Trophoblast cell (in vitro differentiated cells and primary cell): ENCODE results near the gene KCNQ2.

Experiments used
- DNase-seq, 2 donors: peaks; one replicate each; pipeline ENCODE4 v3.0.0-alpha.2; 2016
- H2AFZ ChIP-seq: 2 replicates; pipeline ENCODE4 v1.6.1; 2013; ENCODE audit warnings: low read length, moderate library complexity, mild to moderate bottlenecking; ENCODE audit not compliant: insufficient read depth, poor library complexity
- H2AK5ac ChIP-seq: 2 replicates; pipeline ENCODE4 v1.6.1; 2013; ENCODE audit warnings: mild to moderate bottlenecking, low read length
- H2BK120ac ChIP-seq: 2 replicates; pipeline ENCODE4 v1.6.1; 2013; ENCODE audit warnings: low read length, mild to moderate bottlenecking, moderate library complexity; ENCODE audit not compliant: insufficient read depth, poor library complexity
- H2BK12ac ChIP-seq: 2 replicates; pipeline ENCODE4 v1.6.1; 2013; ENCODE audit warnings: mild to moderate bottlenecking, low read length, moderate library complexity
- H2BK5ac ChIP-seq: 2 replicates; pipeline ENCODE4 v1.6.1; 2013; ENCODE audit warnings: low read length, low read depth, moderate library complexity, mild to moderate bottlenecking; ENCODE audit not compliant: poor library complexity
- H3K14ac ChIP-seq: 2 replicates; pipeline ENCODE4 v1.6.1; 2013; ENCODE audit warnings: mild to moderate bottlenecking, low read length
- H3K18ac ChIP-seq: 2 replicates; pipeline ENCODE4 v1.6.1; 2013; ENCODE audit warnings: mild to moderate bottlenecking, low read length
- H3K23ac ChIP-seq: 2 replicates; pipeline ENCODE4 v1.6.1; 2013; ENCODE audit warnings: low read length
- H3K27ac ChIP-seq: 2 replicates; pipeline ENCODE4 v1.5.1; 2013; ENCODE audit warnings: low read depth, mild to moderate bottlenecking, inconsistent platforms, low read length, moderate library complexity
- H3K27me3 ChIP-seq: 2 replicates; pipeline ENCODE4 v1.6.1; 2013; ENCODE audit warnings: inconsistent platforms, mild to moderate bottlenecking, low read length, moderate library complexity; ENCODE audit not compliant: insufficient read depth
- H3K36me3 ChIP-seq, 2 experiments: 1 replicate in 1 of 2; 2 replicates in 1 of 2; pipeline ENCODE4 v1.6.1; 2013; ENCODE audit warnings: low read length in 2 of 2, mild to moderate bottlenecking in 2 of 2, moderate library complexity in 1 of 2; ENCODE audit not compliant: insufficient read depth in 2 of 2, control insufficient read depth in 1 of 2
- H3K4ac ChIP-seq: 2 replicates; pipeline ENCODE4 v1.6.1; 2013; ENCODE audit warnings: low read depth, mild to moderate bottlenecking, low read length, moderate library complexity
- H3K4me1 ChIP-seq, 2 experiments: 1 replicate in 1 of 2; 2 replicates in 1 of 2; pipeline ENCODE4 v1.6.1; 2013; ENCODE audit warnings: low read length in 2 of 2, mild to moderate bottlenecking in 2 of 2, moderate library complexity in 1 of 2; ENCODE audit not compliant: insufficient read depth in 2 of 2, control insufficient read depth in 1 of 2
- H3K4me2 ChIP-seq: 2 replicates; pipeline ENCODE4 v1.6.1; 2013; ENCODE audit warnings: inconsistent platforms, mild to moderate bottlenecking, low read length, moderate library complexity
- H3K4me3 ChIP-seq: 2 replicates; pipeline ENCODE4 v1.5.1; 2013; ENCODE audit warnings: mild to moderate bottlenecking, low read depth, low read length, inconsistent platforms
- H3K79me1 ChIP-seq: one replicate; pipeline ENCODE4 v1.6.1; 2013; ENCODE audit warnings: low read length
- H3K79me2 ChIP-seq: 2 replicates; pipeline ENCODE4 v1.6.1; 2013; ENCODE audit warnings: low read length, mild to moderate bottlenecking; ENCODE audit not compliant: control insufficient read depth, insufficient read depth, poor library complexity
- H3K9ac ChIP-seq: 2 replicates; pipeline ENCODE4 v1.6.1; 2013; ENCODE audit warnings: mild to moderate bottlenecking, low read length
- H3K9me3 ChIP-seq: 2 replicates; pipeline ENCODE4 v1.6.1; 2013; ENCODE audit warnings: low read depth, mild to moderate bottlenecking, control low read depth, inconsistent platforms, low read length; ENCODE audit not compliant: insufficient read depth
- H4K12ac ChIP-seq: 2 replicates; pipeline ENCODE4 v1.6.1; 2013; ENCODE audit warnings: low read depth, mild to moderate bottlenecking, low read length, moderate library complexity
- H4K8ac ChIP-seq: 2 replicates; pipeline ENCODE4 v1.6.1; 2013; ENCODE audit warnings: low read depth, mild to moderate bottlenecking, low read length, moderate library complexity
- H4K91ac ChIP-seq: one replicate; pipeline ENCODE4 v1.6.1; 2013; ENCODE audit warnings: low read depth, mild to moderate bottlenecking, low read length, moderate library complexity
- WGBS: extraction: QIAGEN DNeasy Blood & Tissue Kit; methylation state at CpG from one replicate; pipeline ENCODE4 v1.1.7; 2013; ENCODE audit warnings: missing lambda C conversion rate; ENCODE audit not compliant: insufficient read length, insufficient coverage; ENCODE audit errors: extremely low coverage; 5-methylcytosine and 5-hydroxymethylcytosine counted together

Gene KCNQ2

DNA sequence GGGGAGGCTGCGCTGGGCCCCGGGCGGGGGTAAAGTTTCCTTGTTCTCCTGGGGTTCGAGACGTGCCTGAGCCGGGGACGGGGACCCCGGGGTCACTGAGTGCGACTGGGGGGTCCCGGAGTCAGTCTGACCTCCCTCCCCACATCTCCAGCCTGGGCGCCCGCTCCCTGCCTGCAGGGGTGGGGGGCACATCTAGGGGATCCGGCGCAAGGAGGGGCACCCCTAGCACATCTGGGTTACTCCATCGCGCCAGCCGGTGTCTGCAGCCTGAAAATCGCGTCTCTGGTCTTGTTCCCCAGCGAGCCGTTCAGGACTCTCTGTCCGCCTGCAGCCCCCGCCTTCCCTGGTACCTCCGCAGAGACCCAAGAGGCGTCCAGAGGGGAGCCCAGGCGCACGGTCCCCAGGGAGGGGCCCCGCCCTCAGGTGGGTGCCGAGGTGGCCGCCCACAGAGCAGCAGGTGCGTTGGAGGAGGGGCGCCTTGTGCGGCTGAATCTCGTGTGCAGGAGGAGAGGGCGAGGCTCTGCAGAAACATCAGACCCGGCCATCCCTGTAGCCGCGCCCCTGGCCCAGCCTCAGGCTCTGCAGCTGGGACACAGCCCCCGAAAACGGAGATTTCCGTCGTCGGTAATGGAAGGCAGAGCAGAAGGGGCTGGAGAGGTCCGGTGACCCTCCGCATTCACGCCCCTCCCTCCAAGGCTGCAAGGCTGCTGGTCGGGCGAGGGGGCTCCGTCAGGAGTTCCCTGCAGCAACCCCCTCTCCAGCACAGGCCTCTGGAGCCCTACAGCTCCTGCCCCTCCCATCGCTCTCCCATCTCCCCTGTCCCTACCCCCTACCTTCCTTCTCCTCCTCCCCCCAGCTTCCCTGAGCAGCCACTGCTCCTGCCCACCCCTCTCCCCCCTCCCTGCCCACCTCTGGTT is 110.7 kb downstream of the KCNQ2 start:
- Histone ChIP-seq H3K23ac (no peak overlapping the region), H3K27ac (no peak overlapping the region), H3K4me2 (no peak overlapping the region), H4K8ac (no peak overlapping the region), H2BK120ac (no peak overlapping the region), H3K4ac (no peak overlapping the region), H3K4me1 (no peaks in the 10 kb centered on the region), H3K79me2 (no peaks in the 10 kb centered on the region), H2BK5ac (no peak overlapping the region), H4K91ac (no peak overlapping the region), H2BK12ac (no peak overlapping the region), H3K14ac (no peak overlapping the region), H3K4me3 (no peak overlapping the region), H2AFZ (no peak overlapping the region), H2AK5ac (no peak overlapping the region), H3K18ac (no peak overlapping the region), H3K9ac (no peak overlapping the region), H4K12ac (no peak overlapping the region), H3K36me3 (no peaks in the 10 kb centered on the region), H3K27me3 (peaks cover 20% of the 10 kb centered on the region), H3K9me3 (peaks cover 10% of the 10 kb centered on the region), H3K79me1 (no peaks in the 10 kb centered on the region)
- no peak for DNase-seq
- no CpG with 5 or more reads among the region's 50 CpGs for WGBS

DNA sequence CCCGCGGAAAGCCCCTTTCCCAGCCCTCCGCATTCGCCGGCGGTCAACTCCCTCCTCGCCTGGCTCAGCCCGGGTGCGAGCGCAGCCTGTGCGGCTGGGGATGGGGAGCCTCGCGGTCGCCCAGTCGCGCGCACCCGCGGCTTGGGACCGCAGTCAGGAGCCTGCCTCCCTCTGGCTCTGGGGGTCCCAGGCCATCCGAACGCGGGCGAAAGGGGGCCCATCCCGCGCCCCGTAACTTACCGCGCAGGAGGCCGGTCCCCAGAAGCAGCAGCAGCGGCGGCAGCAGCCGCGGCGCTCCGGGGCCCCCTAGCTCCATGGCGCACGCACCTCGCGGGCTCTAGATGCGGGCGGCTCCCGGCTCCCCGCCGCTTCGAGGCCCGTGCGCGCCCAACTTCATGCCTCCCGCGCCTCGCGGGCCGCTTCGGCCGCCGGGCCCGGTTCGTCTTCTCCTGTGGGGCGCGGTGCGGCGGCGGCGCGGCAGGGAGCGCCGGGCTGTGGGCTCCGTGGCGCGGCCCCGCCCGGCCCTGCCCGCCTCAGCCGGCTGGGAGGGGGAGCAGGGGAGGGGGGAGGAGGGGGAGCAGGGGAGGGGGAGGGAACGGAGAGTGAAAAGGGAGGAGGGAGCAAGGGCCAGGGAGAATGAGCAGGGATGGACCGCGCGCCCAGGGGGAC is 111.5 kb downstream of the KCNQ2 start, which contains the start of gene CHRNA4:
Gene CHRNA4 (minus strand): TSS at position 500 of the 669 bp plus-strand sequence. CDS start 184 bp downstream, at position 316.
- H2BK12ac ChIP-seq = no peak within 1 kb of the TSS
- no peak for DNase-seq
- no peaks in the 10 kb centered on the region for H3K79me1 ChIP-seq
- no peaks in the 10 kb centered on the region for H3K4me1 ChIP-seq
- peaks cover 13% of the 10 kb centered on the region for H3K9me3 ChIP-seq
- no peak within 1 kb of the TSS for H3K27ac ChIP-seq
- H2BK120ac ChIP-seq = no peak within 1 kb of the TSS
- peaks cover 20% of the 10 kb centered on the region for H3K27me3 ChIP-seq
- H3K9ac ChIP-seq = no peak within 1 kb of the TSS
- H3K18ac ChIP-seq = no peak within 1 kb of the TSS
- no peak within 1 kb of the TSS for H4K8ac ChIP-seq
- no peak within 1 kb of the TSS for H2BK5ac ChIP-seq
- no peaks in the 10 kb centered on the region for H3K36me3 ChIP-seq
- no peak within 1 kb of the TSS for H2AK5ac ChIP-seq
- H3K4me2 ChIP-seq = no peak within 1 kb of the TSS
- no peak within 1 kb of the TSS for H3K4me3 ChIP-seq
- no peak within 1 kb of the TSS for H2AFZ ChIP-seq
- H3K23ac ChIP-seq = no peak within 1 kb of the TSS
- no peak within 1 kb of the TSS for H3K4ac ChIP-seq
- no CpG with 5 or more reads among the region's 79 CpGs for WGBS
- no peak within 1 kb of the TSS for H4K12ac ChIP-seq
- H3K14ac ChIP-seq = no peak within 1 kb of the TSS
- H4K91ac ChIP-seq = no peak within 1 kb of the TSS
- no peaks in the 10 kb centered on the region for H3K79me2 ChIP-seq

DNA sequence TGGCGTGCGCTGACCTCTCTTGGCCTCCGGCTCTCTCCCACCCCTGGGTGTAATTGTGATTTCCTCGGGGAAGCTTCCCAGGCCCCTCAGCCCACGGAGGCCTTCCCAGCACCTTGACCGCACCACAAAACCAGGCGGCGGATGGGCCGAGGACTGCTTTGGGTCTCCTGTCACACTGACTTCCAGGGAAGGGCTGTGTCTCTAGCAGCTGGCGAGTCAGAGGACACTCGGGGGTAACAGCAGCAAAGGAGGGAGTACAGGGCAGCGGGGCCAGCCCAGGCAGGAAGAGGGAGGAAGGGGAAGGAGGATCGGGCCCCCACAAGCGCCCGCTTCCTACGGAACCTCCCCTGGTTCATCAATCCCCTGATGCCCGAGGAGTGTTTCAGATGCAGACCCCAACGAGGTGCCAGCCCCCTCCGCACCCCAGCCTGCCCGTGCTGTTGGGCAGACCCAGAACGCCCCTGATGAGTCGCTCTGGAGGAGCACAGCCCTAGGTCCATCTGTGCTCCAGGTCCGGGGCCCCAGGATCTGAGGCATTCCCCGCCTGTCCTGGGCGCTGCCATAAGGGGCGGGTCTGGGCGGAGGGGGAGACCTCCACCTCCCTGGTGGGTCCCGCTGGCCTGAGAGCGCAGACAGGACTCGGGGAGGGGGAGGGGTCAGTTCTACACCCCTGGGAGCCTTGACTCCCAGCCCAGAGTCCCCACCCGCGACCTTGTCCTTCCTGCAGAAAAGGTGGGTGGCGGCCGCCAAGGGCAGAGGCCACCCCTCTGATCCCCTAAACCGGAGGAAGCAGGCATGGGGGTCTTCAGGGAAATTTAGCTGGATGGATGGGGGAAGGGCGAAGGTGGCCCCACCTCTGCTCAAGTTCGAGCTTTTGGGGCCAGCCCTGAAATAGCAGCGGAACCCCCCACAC is 112.3 kb downstream of the KCNQ2 start:
- Histone ChIP-seq H3K79me1 (no peaks in the 10 kb centered on the region), H4K91ac (no peak overlapping the region), H3K9ac (no peak overlapping the region), H3K14ac (no peak overlapping the region), H2AFZ (no peak overlapping the region), H3K79me2 (no peaks in the 10 kb centered on the region), H3K36me3 (no peaks in the 10 kb centered on the region), H2BK12ac (no peak overlapping the region), H3K27ac (no peak overlapping the region), H2BK120ac (no peak overlapping the region), H2AK5ac (no peak overlapping the region), H3K4ac (no peak overlapping the region), H3K4me2 (no peak overlapping the region), H3K4me1 (no peaks in the 10 kb centered on the region), H3K23ac (no peak overlapping the region), H3K4me3 (no peak overlapping the region), H3K9me3 (peaks cover 13% of the 10 kb centered on the region), H3K27me3 (peaks cover 20% of the 10 kb centered on the region), H2BK5ac (no peak overlapping the region), H3K18ac (no peak overlapping the region), H4K8ac (no peak overlapping the region), H4K12ac (no peak overlapping the region)
- DNase-seq = no peak
- whole genome bisulfite sequencing = no CpG with 5 or more reads among the region's 38 CpGs
